ENCODE data around the gene WDR36. TPM values are rescaled to one million over a fixed set of nuclear protein-coding genes. Genes with fewer than 3 reads are reported as not detected.
A peak's percentile ranks its signal among the peaks of the same experiment; 100 is the strongest.

WDR36 gene
- 17.6 to 25.4 TPM (median 18.7 TPM) in 3 replicates for total RNA-seq
- long read RNA-seq, full-length matches to known transcripts, result 12 of 18 reads
- long read RNA-seq, partial matches to known transcripts, result 0 of 18 reads
- long read RNA-seq, other reads (novel, unspliced or antisense), result 6 of 18 reads

GRCh38 chr5:111092062-111092853, at the start of gene WDR36:
WDR36 (plus strand) TSS chr5:111092348; CDS start chr5:111092457, 109 bp downstream.
- peaks cover 6% of the 10 kb centered on the region for H3K36me3 Mint-ChIP-seq (ENCODE audit: low read depth)
- peaks cover 3% of the 10 kb centered on the region for H3K27me3 Mint-ChIP-seq (ENCODE audit: low read depth)
- H3K27ac Mint-ChIP-seq (ENCODE audit: unreplicated experiment), result peak within 1 kb of the TSS; percentile 87
- H3K4me1 Mint-ChIP-seq (ENCODE audit: low read depth), result peaks cover 20% of the 10 kb centered on the region
- peak; percentile 32 for TF ChIP-seq CTCF (IDR thresholded peaks at IDR 0.05)
- peak; percentile 93 for DNase-seq (ENCODE audit: low spot score)
- peak within 1 kb of the TSS; percentile 88 for H3K4me3 Mint-ChIP-seq (ENCODE audit: unreplicated experiment)
- peaks cover 2% of the 10 kb centered on the region for H3K9me3 Mint-ChIP-seq (ENCODE audit: low read depth)

GRCh38 chr5:111043712-111044506, 48.2 kb upstream of the WDR36 start:
- no peak for TF ChIP-seq CTCF (IDR thresholded peaks at IDR 0.05)
- peaks cover 2% of the 10 kb centered on the region for H3K4me1 Mint-ChIP-seq (ENCODE audit: low read depth)
- no peak overlapping the region for H3K27ac Mint-ChIP-seq (ENCODE audit: unreplicated experiment)
- H3K9me3 Mint-ChIP-seq (ENCODE audit: low read depth), result peaks cover under 1% of the 10 kb centered on the region
- H3K36me3 Mint-ChIP-seq (ENCODE audit: low read depth), result no peaks in the 10 kb centered on the region
- H3K27me3 Mint-ChIP-seq (ENCODE audit: low read depth), result peaks cover 8% of the 10 kb centered on the region
- H3K4me3 Mint-ChIP-seq (ENCODE audit: unreplicated experiment), result no peak overlapping the region
- no peak for DNase-seq (ENCODE audit: low spot score)

GRCh38 chr5:111058064-111058463, 34.1 kb upstream of the WDR36 start:
- TF ChIP-seq CTCF (IDR thresholded peaks at IDR 0.05), result no peak
- peaks cover 40% of the 10 kb centered on the region for H3K27me3 Mint-ChIP-seq (ENCODE audit: low read depth)
- H3K4me3 Mint-ChIP-seq (ENCODE audit: unreplicated experiment), result no peak overlapping the region
- H3K36me3 Mint-ChIP-seq (ENCODE audit: low read depth), result no peaks in the 10 kb centered on the region
- peaks cover 7% of the 10 kb centered on the region for H3K9me3 Mint-ChIP-seq (ENCODE audit: low read depth)
- DNase-seq (ENCODE audit: low spot score), result no peak
- H3K4me1 Mint-ChIP-seq (ENCODE audit: low read depth), result no peaks in the 10 kb centered on the region
- H3K27ac Mint-ChIP-seq (ENCODE audit: unreplicated experiment), result no peak overlapping the region

- Mint-ChIP-seq H3K36me3 (ENCODE audit: low read depth) (no peaks in the 10 kb centered on the region), H3K4me3 (ENCODE audit: unreplicated experiment) (no peak overlapping the region), H3K27ac (ENCODE audit: unreplicated experiment) (no peak overlapping the region), H3K27me3 (ENCODE audit: low read depth) (peaks cover 40% of the 10 kb centered on the region), H3K4me1 (ENCODE audit: low read depth) (no peaks in the 10 kb centered on the region), H3K9me3 (ENCODE audit: low read depth) (peaks cover 3% of the 10 kb centered on the region)
- no peak for TF ChIP-seq CTCF (IDR thresholded peaks at IDR 0.05)
- DNase-seq (ENCODE audit: low spot score), result no peak
These were observed 32.0 kb upstream of the WDR36 start for GRCh38 chr5:111060169-111060568.

GRCh38 chr5:111061618-111062017, 30.5 kb upstream of the WDR36 start:
- DNase-seq (ENCODE audit: low spot score), result no peak
- no peaks in the 10 kb centered on the region for H3K9me3 Mint-ChIP-seq (ENCODE audit: low read depth)

More at GRCh38 chr5:111061618-111062017, 30.5 kb upstream of the WDR36 start:
- H3K4me3 Mint-ChIP-seq (ENCODE audit: unreplicated experiment), result no peak overlapping the region
- no peaks in the 10 kb centered on the region for H3K36me3 Mint-ChIP-seq (ENCODE audit: low read depth)
- no peaks in the 10 kb centered on the region for H3K4me1 Mint-ChIP-seq (ENCODE audit: low read depth)
- no peak for TF ChIP-seq CTCF (IDR thresholded peaks at IDR 0.05)
- H3K27me3 Mint-ChIP-seq (ENCODE audit: low read depth), result peaks cover 44% of the 10 kb centered on the region
- H3K27ac Mint-ChIP-seq (ENCODE audit: unreplicated experiment), result no peak overlapping the region
